ENCODE measurements around the gene UBR4. TPM values are rescaled to one million over a fixed set of nuclear protein-coding genes. Genes with fewer than 3 reads are reported as not detected.
"Not testable (repeated sequence)": the region's sequence is repeated elsewhere in the genome, so short reads cannot be mapped to it uniquely, and the experiment has no call there.

Gene UBR4
- total RNA-seq (100 to 1,000 TPM in 1 of 4 donors, 10 to 100 TPM in 3; 64.3 to 215 (median 85.5) TPM), polyA plus RNA-seq (100 to 1,000 TPM in 1 of 3 donors, 10 to 100 TPM in 2; 32.4 to 120 (median 42.0) TPM)

DNA sequence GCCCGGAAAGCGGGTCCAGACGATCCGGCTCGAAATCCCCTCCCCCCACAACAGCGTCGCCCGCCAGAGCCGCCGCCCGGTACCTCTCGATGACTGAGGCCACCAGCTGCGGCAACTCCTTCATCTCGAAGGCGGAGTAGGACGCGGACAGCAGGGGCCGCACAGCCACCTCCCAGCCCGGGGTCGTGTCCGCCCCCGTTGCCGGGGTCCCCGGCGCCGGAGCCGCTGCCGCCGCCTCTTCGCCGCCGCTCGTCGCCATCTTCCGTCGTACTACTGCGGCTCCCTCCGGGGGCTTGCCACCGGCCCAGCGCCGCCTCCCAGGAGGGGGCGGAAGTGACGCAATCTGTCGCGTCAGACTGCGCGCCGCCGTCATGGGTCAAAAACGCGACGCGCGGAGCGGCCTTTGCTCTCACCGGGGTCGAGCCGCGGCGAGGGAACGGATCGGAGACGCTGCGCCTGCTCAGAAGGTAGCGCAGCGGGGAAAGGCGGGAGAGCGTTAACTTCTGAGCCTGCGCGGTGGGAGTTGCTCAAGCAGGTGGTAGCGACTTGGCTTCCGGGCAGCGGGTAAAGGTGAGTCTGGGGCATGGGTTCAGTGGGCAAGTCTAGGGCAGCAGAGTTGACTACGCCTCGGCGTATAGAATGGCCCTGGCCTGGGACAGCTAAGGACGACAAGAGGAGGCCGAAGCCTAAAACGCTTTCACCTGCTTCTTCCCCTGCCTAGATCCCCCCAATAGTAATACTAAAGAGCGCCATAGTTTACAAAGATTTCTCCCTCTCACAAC lies at the start of gene UBR4:
Gene UBR4 (minus strand): TSS at position 277 of the 782 bp plus-strand sequence. CDS start 18 bp downstream, at position 259.
- peak in 1 of 4 donors; percentile 89 for TF ChIP-seq EP300 (IDR thresholded peaks at IDR 0.05)
- TF ChIP-seq POLR2AphosphoS5 (IDR thresholded peaks at IDR 0.05), result peak; percentile 95 to 99 (median 98)
- peak; percentile 82 to 93 for TF ChIP-seq POLR2A (IDR thresholded peaks at IDR 0.05)
- TF ChIP-seq, protein P1, sequence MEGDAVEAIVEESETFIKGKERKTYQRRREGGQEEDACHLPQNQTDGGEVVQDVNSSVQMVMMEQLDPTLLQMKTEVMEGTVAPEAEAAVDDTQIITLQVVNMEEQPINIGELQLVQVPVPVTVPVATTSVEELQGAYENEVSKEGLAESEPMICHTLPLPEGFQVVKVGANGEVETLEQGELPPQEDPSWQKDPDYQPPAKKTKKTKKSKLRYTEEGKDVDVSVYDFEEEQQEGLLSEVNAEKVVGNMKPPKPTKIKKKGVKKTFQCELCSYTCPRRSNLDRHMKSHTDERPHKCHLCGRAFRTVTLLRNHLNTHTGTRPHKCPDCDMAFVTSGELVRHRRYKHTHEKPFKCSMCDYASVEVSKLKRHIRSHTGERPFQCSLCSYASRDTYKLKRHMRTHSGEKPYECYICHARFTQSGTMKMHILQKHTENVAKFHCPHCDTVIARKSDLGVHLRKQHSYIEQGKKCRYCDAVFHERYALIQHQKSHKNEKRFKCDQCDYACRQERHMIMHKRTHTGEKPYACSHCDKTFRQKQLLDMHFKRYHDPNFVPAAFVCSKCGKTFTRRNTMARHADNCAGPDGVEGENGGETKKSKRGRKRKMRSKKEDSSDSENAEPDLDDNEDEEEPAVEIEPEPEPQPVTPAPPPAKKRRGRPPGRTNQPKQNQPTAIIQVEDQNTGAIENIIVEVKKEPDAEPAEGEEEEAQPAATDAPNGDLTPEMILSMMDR (IDR thresholded peaks at IDR 0.05), result no peak
- no peaks in the 10 kb centered on the region for H3K36me3 ChIP-seq
- H3K27me3 ChIP-seq, result no peaks in the 10 kb centered on the region
- H3K9me3 ChIP-seq, result no peaks in the 10 kb centered on the region
- peak within 1 kb of the TSS; percentile 67 to 94 (median 84) for H3K4me3 ChIP-seq
- peaks cover 0 to 60% (median 50%) of the 10 kb centered on the region in 4 donors for H3K4me1 ChIP-seq
- 0% methylated on average over 80 of the region's 80 CpGs for WGBS, 2 donors
- peak; percentile 98 for DNase-seq
- peak within 1 kb of the TSS; percentile 95 to 98 (median 96) for H3K27ac ChIP-seq
- intact Hi-C loops (cut with DNase I), result loop anchor here (1.0 to 10.0 kb wide), 3 partner anchors 31 to 975 kb away; partner anchors contain the start of genes ALDH4A1, PLA2G2C and UBXN10

DNA sequence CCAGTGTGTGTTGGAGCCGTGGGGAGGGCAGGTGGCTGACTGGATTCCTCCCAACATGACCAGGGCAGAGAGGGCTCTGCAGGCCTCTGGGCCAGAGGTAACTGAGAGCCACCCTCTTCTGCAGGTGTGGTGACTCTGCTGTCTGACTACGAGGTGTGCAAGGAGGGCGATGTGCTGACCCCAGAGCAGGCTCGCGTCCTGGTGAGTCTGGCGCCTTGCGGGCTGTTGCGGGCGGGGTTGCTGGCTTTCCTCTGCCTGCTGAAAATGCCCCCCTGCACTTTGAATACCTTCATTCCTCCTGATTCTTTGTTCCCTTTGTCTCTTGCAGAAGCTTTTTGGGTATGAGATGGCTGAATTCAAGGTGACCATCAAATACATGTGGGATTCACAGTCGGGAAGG lies 48.3 kb upstream of the UBR4 start:
- Histone ChIP-seq H3K36me3 (peaks cover 0 to 61% (median 35%) of the 10 kb centered on the region in 4 donors), H3K27me3 (no peaks in the 10 kb centered on the region), H3K4me3 (no peak overlapping the region), H3K27ac (no peak overlapping the region), H3K4me1 (peaks cover 0 to 11% (median 7%) of the 10 kb centered on the region in 4 donors), H3K9me3 (no peaks in the 10 kb centered on the region)
- no peak for DNase-seq
- intact Hi-C loops (cut with DNase I), result no loop called here
- TF ChIP-seq EP300 (IDR thresholded peaks at IDR 0.05), result no peak
- TF ChIP-seq, protein P1 (IDR thresholded peaks at IDR 0.05), result no peak
- TF ChIP-seq POLR2A (IDR thresholded peaks at IDR 0.05), result no peak
- no peak for TF ChIP-seq POLR2AphosphoS5 (IDR thresholded peaks at IDR 0.05)
- 88 to 97% methylated on average over 10 of the region's 10 CpGs for WGBS, 2 donors

DNA sequence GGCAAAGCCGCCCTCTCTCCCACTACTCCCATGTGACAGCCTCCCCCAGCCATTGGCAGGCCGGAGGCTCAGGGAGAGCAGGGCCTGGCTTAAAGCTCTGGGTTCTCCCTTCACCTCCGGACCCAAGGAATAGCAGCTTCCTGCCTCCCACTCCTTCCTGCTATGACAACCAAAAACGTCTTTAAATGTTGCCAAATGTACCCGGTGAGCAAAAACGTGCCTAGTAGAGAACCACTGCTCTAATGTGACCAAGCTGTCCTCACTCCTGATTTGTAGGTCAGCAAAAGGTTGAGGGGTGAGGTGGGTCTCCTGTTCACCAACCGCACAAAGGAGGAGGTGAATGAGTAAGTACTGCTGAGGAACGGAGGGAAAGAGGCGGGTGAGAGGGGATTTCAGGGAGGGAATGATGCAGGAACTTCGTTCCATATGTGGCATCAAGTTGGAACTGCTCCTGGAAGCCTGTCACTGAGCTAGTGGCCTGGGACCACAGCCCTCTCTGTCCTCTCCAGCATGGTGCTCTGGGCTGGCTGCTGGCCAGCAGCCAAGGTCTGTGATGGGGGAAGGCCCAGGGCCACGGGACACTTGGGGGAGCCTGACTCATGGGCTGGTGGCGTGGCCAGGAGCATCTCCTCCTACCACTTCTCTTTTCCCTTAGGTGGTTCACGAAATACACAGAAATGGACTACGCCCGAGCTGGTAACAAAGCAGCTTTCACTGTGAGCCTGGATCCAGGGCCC lies 47.3 kb upstream of the UBR4 start:
- H3K36me3 ChIP-seq, result peaks cover 0 to 61% (median 35%) of the 10 kb centered on the region in 4 donors

DNA sequence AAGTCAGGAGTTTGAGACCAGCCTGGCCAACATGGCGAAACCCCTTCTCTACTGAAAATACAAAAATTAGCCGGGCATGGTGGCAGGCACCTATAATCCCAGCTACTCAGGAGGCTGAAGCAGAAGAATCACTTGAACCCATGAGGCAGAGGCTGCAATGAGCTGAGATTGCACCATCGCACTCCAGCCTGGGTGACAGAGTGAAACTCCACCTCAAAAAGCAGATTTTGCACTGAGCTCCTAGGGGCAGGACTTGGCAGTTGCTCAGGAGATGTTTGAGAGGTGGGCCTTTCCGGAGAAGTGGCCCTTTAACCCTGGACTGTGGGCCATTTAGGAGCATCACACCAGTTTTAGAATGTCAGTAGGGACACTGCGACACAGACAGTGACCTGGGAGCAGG lies 46.2 kb upstream of the UBR4 start:
- H3K36me3 ChIP-seq, result peaks cover 0 to 61% (median 35%) of the 10 kb centered on the region in 4 donors
- H3K4me3 ChIP-seq; H3K27me3 ChIP-seq; H3K27ac ChIP-seq; DNase-seq; intact Hi-C loops (cut with DNase I); H3K9me3 ChIP-seq: not testable (repeated sequence)
- 93 to 94% methylated on average over 5 of the region's 5 CpGs for WGBS, 2 donors
- H3K4me1 ChIP-seq, result peaks cover 0 to 27% (median 20%) of the 10 kb centered on the region in 4 donors

More for the DNA sequence above, 47.3 kb upstream of the UBR4 start:
- 82 to 83% methylated on average over 15 of the region's 15 CpGs for WGBS, 2 donors
- H3K27me3 ChIP-seq, result no peaks in the 10 kb centered on the region
- H3K4me3 ChIP-seq, result no peak overlapping the region
- peaks cover 0 to 21% (median 17%) of the 10 kb centered on the region in 4 donors for H3K4me1 ChIP-seq
- no peaks in the 10 kb centered on the region for H3K9me3 ChIP-seq
- TF ChIP-seq POLR2AphosphoS5 (IDR thresholded peaks at IDR 0.05), result no peak
- TF ChIP-seq, protein P1 (IDR thresholded peaks at IDR 0.05), result no peak
- TF ChIP-seq EP300 (IDR thresholded peaks at IDR 0.05), result no peak
- no peak for TF ChIP-seq POLR2A (IDR thresholded peaks at IDR 0.05)
- H3K27ac ChIP-seq, result no peak overlapping the region
- DNase-seq, result no peak
- intact Hi-C loops (cut with DNase I), result no loop called here

DNA sequence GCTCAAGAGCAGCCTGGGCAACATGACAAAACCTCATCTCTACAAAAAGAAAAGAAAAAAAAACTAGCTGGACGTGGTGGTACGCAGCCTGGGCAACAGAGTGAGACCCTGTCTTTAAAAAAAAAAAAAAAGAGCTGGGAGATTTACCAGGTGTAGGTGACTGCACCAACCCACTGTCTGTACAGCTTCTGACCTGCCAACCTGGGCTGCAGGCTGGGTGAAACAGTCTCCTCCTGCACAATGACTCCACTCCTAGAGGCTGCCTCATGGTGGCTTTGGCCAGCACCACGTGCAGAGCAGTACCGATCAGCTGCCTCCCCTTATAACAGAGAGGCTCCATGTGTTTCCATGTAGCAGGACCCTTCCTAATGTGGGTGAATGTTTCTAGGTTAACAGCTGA lies 45.2 kb upstream of the UBR4 start:
- intact Hi-C loops (cut with DNase I), result no loop called here
- no peaks in the 10 kb centered on the region for H3K9me3 ChIP-seq
- no peaks in the 10 kb centered on the region for H3K27me3 ChIP-seq
- peaks cover 0 to 35% (median 27%) of the 10 kb centered on the region in 4 donors for H3K4me1 ChIP-seq
- no peak overlapping the region for H3K4me3 ChIP-seq
- H3K27ac ChIP-seq, result no peak overlapping the region
- TF ChIP-seq POLR2A (IDR thresholded peaks at IDR 0.05) (no peak), POLR2AphosphoS5 (IDR thresholded peaks at IDR 0.05) (no peak), EP300 (IDR thresholded peaks at IDR 0.05) (no peak)
- TF ChIP-seq, protein P1 (IDR thresholded peaks at IDR 0.05), result no peak
- peaks cover 0 to 56% (median 33%) of the 10 kb centered on the region in 4 donors for H3K36me3 ChIP-seq
- no peak for DNase-seq
- WGBS, 2 donors, result 89 to 90% methylated on average over 4 of the region's 4 CpGs

Measured in sigmoid colon (tissue), 7 donors.